Measurements from ENCODE around the gene TSEN2. TPM values are rescaled to one million over a fixed set of nuclear protein-coding genes. Genes with fewer than 3 reads are reported as not detected.

TSEN2 gene
- total RNA-seq, 1 experiment from 2014 or later = 22.0 TPM

DNA sequence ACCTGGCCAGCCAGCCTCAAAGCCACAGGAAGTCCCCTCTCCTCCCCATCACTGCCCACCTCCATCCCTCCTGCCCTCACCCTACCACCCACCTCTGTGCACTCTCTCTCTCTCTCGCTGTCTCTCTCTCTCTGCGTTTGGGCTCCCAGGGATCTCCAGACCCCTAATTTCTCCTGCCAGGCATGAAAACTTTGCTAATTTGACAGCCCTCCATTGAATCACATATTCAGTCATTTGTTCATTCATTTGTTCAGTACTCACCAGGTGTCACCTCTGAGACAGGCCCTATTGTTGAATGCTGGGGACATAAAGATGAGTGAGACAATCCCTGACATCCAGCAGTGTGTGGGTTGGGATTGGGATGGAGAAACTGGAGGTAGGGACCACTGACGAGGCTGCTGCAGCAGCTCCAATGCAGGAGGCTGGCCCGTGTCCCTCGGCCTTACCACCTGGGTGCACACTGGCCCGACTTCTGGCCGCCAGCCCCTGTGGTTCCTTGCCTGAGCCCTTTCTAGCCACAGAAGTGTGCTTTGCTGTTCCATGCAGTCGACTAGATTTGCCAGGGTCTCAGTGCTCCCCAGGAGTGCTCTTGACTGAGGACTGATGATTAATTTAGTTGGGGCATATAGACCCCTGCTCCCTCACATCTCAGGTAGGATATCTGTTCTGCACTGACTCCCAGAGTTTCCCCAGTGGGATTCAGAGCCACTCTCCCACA is 38.6 kb upstream of the TSEN2 start:
- POLR2A ChIA-PET = no interaction called here
- BruUV-seq (replicated peaks) = no TSS peak
- H3K4me1 ChIP-seq (ENCODE audit: control insufficient read depth, insufficient read depth, low read length) = peaks cover 29% of the 10 kb centered on the region
- no peaks in the 10 kb centered on the region for H3K9me3 ChIP-seq (ENCODE audit: control insufficient read depth, insufficient read depth, low read depth, low read length)
- in situ Hi-C loops (cut with HindIII; ENCODE audit: low pct_unique_long_range_greater_than_20kb, low sequenced_read_pairs) (no loop called here), intact Hi-C loops (cut with micrococcal nuclease; ENCODE audit: unreplicated experiment) (loop anchor here (2.0 kb wide), 1 partner anchor 33 kb away; no protein-coding TSS in a partner anchor)
- ATAC-seq = no peak; the same call in 1 of the 2 replicates
- TF ChIP-seq, protein P1, sequence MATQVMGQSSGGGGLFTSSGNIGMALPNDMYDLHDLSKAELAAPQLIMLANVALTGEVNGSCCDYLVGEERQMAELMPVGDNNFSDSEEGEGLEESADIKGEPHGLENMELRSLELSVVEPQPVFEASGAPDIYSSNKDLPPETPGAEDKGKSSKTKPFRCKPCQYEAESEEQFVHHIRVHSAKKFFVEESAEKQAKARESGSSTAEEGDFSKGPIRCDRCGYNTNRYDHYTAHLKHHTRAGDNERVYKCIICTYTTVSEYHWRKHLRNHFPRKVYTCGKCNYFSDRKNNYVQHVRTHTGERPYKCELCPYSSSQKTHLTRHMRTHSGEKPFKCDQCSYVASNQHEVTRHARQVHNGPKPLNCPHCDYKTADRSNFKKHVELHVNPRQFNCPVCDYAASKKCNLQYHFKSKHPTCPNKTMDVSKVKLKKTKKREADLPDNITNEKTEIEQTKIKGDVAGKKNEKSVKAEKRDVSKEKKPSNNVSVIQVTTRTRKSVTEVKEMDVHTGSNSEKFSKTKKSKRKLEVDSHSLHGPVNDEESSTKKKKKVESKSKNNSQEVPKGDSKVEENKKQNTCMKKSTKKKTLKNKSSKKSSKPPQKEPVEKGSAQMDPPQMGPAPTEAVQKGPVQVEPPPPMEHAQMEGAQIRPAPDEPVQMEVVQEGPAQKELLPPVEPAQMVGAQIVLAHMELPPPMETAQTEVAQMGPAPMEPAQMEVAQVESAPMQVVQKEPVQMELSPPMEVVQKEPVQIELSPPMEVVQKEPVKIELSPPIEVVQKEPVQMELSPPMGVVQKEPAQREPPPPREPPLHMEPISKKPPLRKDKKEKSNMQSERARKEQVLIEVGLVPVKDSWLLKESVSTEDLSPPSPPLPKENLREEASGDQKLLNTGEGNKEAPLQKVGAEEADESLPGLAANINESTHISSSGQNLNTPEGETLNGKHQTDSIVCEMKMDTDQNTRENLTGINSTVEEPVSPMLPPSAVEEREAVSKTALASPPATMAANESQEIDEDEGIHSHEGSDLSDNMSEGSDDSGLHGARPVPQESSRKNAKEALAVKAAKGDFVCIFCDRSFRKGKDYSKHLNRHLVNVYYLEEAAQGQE (IDR thresholded peaks at IDR 0.05; ENCODE audit: insufficient read depth in 1 of 2, low read depth in 2 of 2, low read length in 1 of 2) = no peak
- no peak for TF ChIP-seq TCF7L2 (IDR thresholded peaks at IDR 0.05; ENCODE audit: low read depth, low read length)
- TF ChIP-seq, protein P2, sequence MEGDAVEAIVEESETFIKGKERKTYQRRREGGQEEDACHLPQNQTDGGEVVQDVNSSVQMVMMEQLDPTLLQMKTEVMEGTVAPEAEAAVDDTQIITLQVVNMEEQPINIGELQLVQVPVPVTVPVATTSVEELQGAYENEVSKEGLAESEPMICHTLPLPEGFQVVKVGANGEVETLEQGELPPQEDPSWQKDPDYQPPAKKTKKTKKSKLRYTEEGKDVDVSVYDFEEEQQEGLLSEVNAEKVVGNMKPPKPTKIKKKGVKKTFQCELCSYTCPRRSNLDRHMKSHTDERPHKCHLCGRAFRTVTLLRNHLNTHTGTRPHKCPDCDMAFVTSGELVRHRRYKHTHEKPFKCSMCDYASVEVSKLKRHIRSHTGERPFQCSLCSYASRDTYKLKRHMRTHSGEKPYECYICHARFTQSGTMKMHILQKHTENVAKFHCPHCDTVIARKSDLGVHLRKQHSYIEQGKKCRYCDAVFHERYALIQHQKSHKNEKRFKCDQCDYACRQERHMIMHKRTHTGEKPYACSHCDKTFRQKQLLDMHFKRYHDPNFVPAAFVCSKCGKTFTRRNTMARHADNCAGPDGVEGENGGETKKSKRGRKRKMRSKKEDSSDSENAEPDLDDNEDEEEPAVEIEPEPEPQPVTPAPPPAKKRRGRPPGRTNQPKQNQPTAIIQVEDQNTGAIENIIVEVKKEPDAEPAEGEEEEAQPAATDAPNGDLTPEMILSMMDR (IDR thresholded peaks at IDR 0.05) = no peak
- DNase-seq (ENCODE audit: low read depth, low spot score) = no peak
- H3K36me3 ChIP-seq (ENCODE audit: control insufficient read depth, insufficient read depth, low read length) = no peaks in the 10 kb centered on the region
- peak overlapping the region; percentile 98 for H3K27ac ChIP-seq (ENCODE audit: low read length)
- no peak overlapping the region for H3K4me3 ChIP-seq (ENCODE audit: low read depth in 2 of 2, low read length in 2 of 2)
- CTCF ChIA-PET = no interaction called here
- H3K27me3 ChIP-seq (ENCODE audit: control insufficient read depth, insufficient read depth, low read length) = no peaks in the 10 kb centered on the region

DNA sequence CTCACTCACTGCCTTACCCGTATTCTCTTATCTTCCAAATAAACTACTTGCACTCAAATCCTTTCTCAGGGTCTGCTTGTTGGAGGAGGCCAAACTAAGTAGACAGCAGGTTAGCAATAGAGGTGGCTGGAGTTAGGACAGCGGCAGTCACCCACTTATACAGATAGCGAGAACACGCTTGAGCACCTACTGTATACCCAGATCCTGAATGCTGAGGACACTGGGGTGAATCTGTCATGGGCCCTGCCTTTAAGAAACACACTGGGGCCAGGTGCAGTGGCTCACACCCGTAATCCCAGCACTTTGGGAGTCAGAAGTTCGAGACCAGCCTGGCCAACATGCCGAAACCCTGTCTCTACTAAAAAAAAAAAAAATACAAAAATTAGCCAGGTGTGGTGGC is 38.0 kb upstream of the TSEN2 start:
- Histone ChIP-seq H3K9me3 (ENCODE audit: control insufficient read depth, insufficient read depth, low read depth, low read length) (no peaks in the 10 kb centered on the region), H3K4me3 (ENCODE audit: low read depth in 2 of 2, low read length in 2 of 2) (no peak overlapping the region), H3K27ac (ENCODE audit: low read length) (peak overlapping the region; percentile 98)

More for the DNA sequence above, 38.0 kb upstream of the TSEN2 start:
- in situ Hi-C loops (cut with HindIII; ENCODE audit: low pct_unique_long_range_greater_than_20kb, low sequenced_read_pairs) (no loop called here), intact Hi-C loops (cut with micrococcal nuclease; ENCODE audit: unreplicated experiment) (no loop called here)
- Histone ChIP-seq H3K36me3 (ENCODE audit: control insufficient read depth, insufficient read depth, low read length) (no peaks in the 10 kb centered on the region), H3K4me1 (ENCODE audit: control insufficient read depth, insufficient read depth, low read length) (peaks cover 29% of the 10 kb centered on the region), H3K27me3 (ENCODE audit: control insufficient read depth, insufficient read depth, low read length) (no peaks in the 10 kb centered on the region)
- TF ChIP-seq POLR2AphosphoS5 (IDR thresholded peaks at IDR 0.05; ENCODE audit: low read depth, low read length) (no peak), TCF7L2 (IDR thresholded peaks at IDR 0.05; ENCODE audit: low read depth, low read length) (no peak), SIN3A (IDR thresholded peaks at IDR 0.05; ENCODE audit: borderline replicate concordance, insufficient read depth, low read depth, low read length) (no peak)
- TF ChIP-seq, protein P2 (IDR thresholded peaks at IDR 0.05) = no peak
- TF ChIP-seq, protein P1 (IDR thresholded peaks at IDR 0.05; ENCODE audit: insufficient read depth in 1 of 2, low read depth in 2 of 2, low read length in 1 of 2) = no peak
- DNase-seq (ENCODE audit: low read depth, low spot score) (no peak), ATAC-seq (no peak)
- BruUV-seq (replicated peaks) = no TSS peak
- CTCF ChIA-PET = no interaction called here
- POLR2A ChIA-PET = no interaction called here
